HG03378 (cell line): Measurements from ENCODE around the gene ZNF362.

Source experiments
- ATAC-seq: cut with Tn5 transposase; IDR thresholded peaks from one replicate; pipeline ENCODE4 v1.9.1; 2021; ENCODE audit warnings: mild to moderate bottlenecking, moderate library complexity; ENCODE audit not compliant: unreplicated experiment

The ZNF362 gene

GRCh38 chr1:33267468-33268205 is 11.3 kb downstream of the ZNF362 start:
- no peak for ATAC-seq

GRCh38 chr1:33268457-33268856 is 12.2 kb downstream of the ZNF362 start:
- ATAC-seq, result no peak

GRCh38 chr1:33268927-33269610 is 12.8 kb downstream of the ZNF362 start:
- ATAC-seq, result no peak

- no peak for ATAC-seq
These were observed 13.3 kb downstream of the ZNF362 start for GRCh38 chr1:33269621-33270020.

GRCh38 chr1:33270379-33270778 is 14.1 kb downstream of the ZNF362 start:
- no peak for ATAC-seq

- no peak for ATAC-seq
These were observed 14.6 kb downstream of the ZNF362 start for GRCh38 chr1:33270808-33271465.

GRCh38 chr1:33271666-33272505 is 15.6 kb downstream of the ZNF362 start:
- no peak for ATAC-seq

- ATAC-seq, result no peak
These were observed 16.2 kb downstream of the ZNF362 start for GRCh38 chr1:33272509-33272908.

- ATAC-seq, result no peak
These were observed 16.6 kb downstream of the ZNF362 start for GRCh38 chr1:33272930-33273329.

GRCh38 chr1:33273406-33273805 is 17.1 kb downstream of the ZNF362 start:
- ATAC-seq, result no peak

GRCh38 chr1:33273961-33274371 is 17.7 kb downstream of the ZNF362 start:
- no peak for ATAC-seq

- ATAC-seq, result no peak
These were observed 18.2 kb downstream of the ZNF362 start for GRCh38 chr1:33274446-33274845.

- ATAC-seq, result no peak
These were observed 18.9 kb downstream of the ZNF362 start for GRCh38 chr1:33275195-33275594.

- no peak for ATAC-seq
These were observed 19.6 kb downstream of the ZNF362 start for GRCh38 chr1:33275706-33276572.

GRCh38 chr1:33276573-33277298 is 20.4 kb downstream of the ZNF362 start:
- ATAC-seq, result no peak

- ATAC-seq, result no peak
These were observed 21.3 kb downstream of the ZNF362 start for GRCh38 chr1:33277488-33278084.

- no peak for ATAC-seq
These were observed 23.9 kb downstream of the ZNF362 start for GRCh38 chr1:33280091-33280661.

GRCh38 chr1:33281554-33282303 is 25.4 kb downstream of the ZNF362 start:
- no peak for ATAC-seq
